Muscle of back (tissue), 13 donors: Measurements from ENCODE around the gene CASKIN2. TPM values are rescaled to one million over a fixed set of nuclear protein-coding genes. Genes with fewer than 3 reads are reported as not detected.

ENCODE experiments used
- DNase-seq, 3 donors: peaks; one replicate each; pipeline versions ENCODE4 v3.0.0 to v3.0.0-alpha.2; 2013
- long read RNA-seq, 9 donors: transcript quantifications; one replicate each; lab custom pipeline, GENCODE V29; 2026
- polyA plus RNA-seq, 10 donors: library from polyadenylated mRNA; unstranded; fragments of 120-200 nt; gene quantifications; one replicate each; pipeline ENCODE4 v1.2.1, GENCODE V29; 2013; ENCODE audit not compliant: insufficient read length in 10 of 10

The CASKIN2 gene
- polyA plus RNA-seq: 10 to 100 TPM; 16.2 to 28.7 (median 19.3) TPM
- long read RNA-seq, donor 1: 0 reads
- long read RNA-seq, donor 2, partial matches to known transcripts: 0 of 1 reads
- long read RNA-seq, donor 2, other reads (novel, unspliced or antisense): 0 of 1 reads
- long read RNA-seq, donor 3: 0 reads
- long read RNA-seq, donor 4: 0 reads
- long read RNA-seq, donor 5, partial matches to known transcripts: 13 of 13 reads
- long read RNA-seq, donor 5, other reads (novel, unspliced or antisense): 0 of 13 reads
- long read RNA-seq, donor 6: 0 reads
- long read RNA-seq, donor 7: 0 reads
- long read RNA-seq, donor 8, partial matches to known transcripts: 12 of 12 reads
- long read RNA-seq, donor 8, other reads (novel, unspliced or antisense): 0 of 12 reads
- long read RNA-seq, donor 9: 0 reads

GRCh38 chr17:75515496-75516254 lies at the start of gene CASKIN2:
TSS of gene CASKIN2 (minus strand) at chr17:75515537. CDS start at chr17:75513804, 1,733 bp downstream.
- peak; percentile 92 to 97 (median 95) for DNase-seq

- DNase-seq: no peak
These were observed 49.7 kb upstream of the CASKIN2 start for GRCh38 chr17:75565066-75565465.

GRCh38 chr17:75564195-75564594 lies 48.9 kb upstream of the CASKIN2 start:
- no peak for DNase-seq

- DNase-seq: no peak
These were observed 47.9 kb upstream of the CASKIN2 start for GRCh38 chr17:75563063-75563758.

- no peak for DNase-seq
These were observed 46.7 kb upstream of the CASKIN2 start for GRCh38 chr17:75561927-75562603.

GRCh38 chr17:75559958-75560533 lies 44.7 kb upstream of the CASKIN2 start:
- DNase-seq: no peak

- DNase-seq: no peak
These were observed 43.6 kb upstream of the CASKIN2 start for GRCh38 chr17:75558666-75559530.

GRCh38 chr17:75557852-75558665 lies 42.7 kb upstream of the CASKIN2 start:
- no peak for DNase-seq

- DNase-seq: peak in 2 of 3 donors; percentile 41 to 47
These were observed 41.9 kb upstream of the CASKIN2 start for GRCh38 chr17:75557075-75557851.

GRCh38 chr17:75555679-75556153 lies 40.4 kb upstream of the CASKIN2 start:
- no peak for DNase-seq

- no peak for DNase-seq
These were observed 38.2 kb upstream of the CASKIN2 start for GRCh38 chr17:75553295-75554110.

- DNase-seq: peak in 2 of 3 donors; percentile 50 to 61
These were observed 37.3 kb upstream of the CASKIN2 start for GRCh38 chr17:75552425-75553294.

GRCh38 chr17:75551266-75551665 lies 35.9 kb upstream of the CASKIN2 start:
- DNase-seq: no peak

- no peak for DNase-seq
These were observed 34.8 kb upstream of the CASKIN2 start for GRCh38 chr17:75550139-75550465.

- DNase-seq: peak in 2 of 3 donors; percentile 28 to 31
These were observed 34.2 kb upstream of the CASKIN2 start for GRCh38 chr17:75549246-75550138.
